H9 (cell line): Measurements from ENCODE around the gene CD7. TPM values are rescaled to one million over a fixed set of nuclear protein-coding genes. Genes with fewer than 3 reads are reported as not detected.

Experiments
- DNase-seq: peaks from one replicate; pipeline ENCODE4 v3.0.0-alpha.2; 2017
- H2AFZ ChIP-seq: one replicate; pipeline ENCODE4 v1.6.1; 2013; ENCODE audit warnings: mild to moderate bottlenecking, low read length, control low read depth, moderate library complexity
- H2AK5ac ChIP-seq: 2 replicates; pipeline ENCODE4 v1.6.1; 2013; ENCODE audit warnings: low read length, control low read depth, mixed read lengths; ENCODE audit not compliant: insufficient read length
- H2BK120ac ChIP-seq: one replicate; pipeline ENCODE4 v1.6.1; 2013; ENCODE audit warnings: low read depth, mild to moderate bottlenecking, low read length, control low read depth, inconsistent platforms; ENCODE audit not compliant: poor library complexity, severe bottlenecking
- H2BK12ac ChIP-seq: 2 replicates; pipeline ENCODE4 v1.6.1; 2013; ENCODE audit warnings: low read length, control low read depth, mixed read lengths, low read depth; ENCODE audit not compliant: insufficient read length
- H2BK15ac ChIP-seq: 2 replicates; pipeline ENCODE4 v1.6.1; 2013; ENCODE audit warnings: low read depth, low read length, control low read depth
- H2BK20ac ChIP-seq: one replicate; pipeline ENCODE4 v1.6.1; 2013; ENCODE audit warnings: low read depth, mild to moderate bottlenecking, low read length, control low read depth, inconsistent platforms; ENCODE audit not compliant: poor library complexity, severe bottlenecking
- H2BK5ac ChIP-seq: 2 replicates; pipeline ENCODE4 v1.6.1; 2013; ENCODE audit warnings: low read length, control low read depth, mixed read lengths; ENCODE audit not compliant: insufficient read length
- H3K14ac ChIP-seq: 2 replicates; pipeline ENCODE4 v1.6.1; 2013; ENCODE audit warnings: low read length, control low read depth; ENCODE audit not compliant: insufficient read depth
- H3K18ac ChIP-seq: 2 replicates; pipeline ENCODE4 v1.6.1; 2013; ENCODE audit warnings: low read depth, mild to moderate bottlenecking, mixed read lengths, low read length, control low read depth; ENCODE audit not compliant: insufficient read length
- H3K23ac ChIP-seq: 2 replicates; pipeline ENCODE4 v1.6.1; 2013; ENCODE audit warnings: low read length, control low read depth, mixed read lengths, low read depth; ENCODE audit not compliant: insufficient read length
- H3K23me2 ChIP-seq: 2 replicates; pipeline ENCODE4 v1.6.1; 2013; ENCODE audit warnings: low read depth, mild to moderate bottlenecking, mixed read lengths, low read length, control low read depth; ENCODE audit not compliant: insufficient read length, poor library complexity, severe bottlenecking
- H3K27ac ChIP-seq: 2 replicates; pipeline ENCODE4 v1.5.1; 2013; ENCODE audit warnings: low read length, control low read depth, mixed read lengths, low read depth; ENCODE audit not compliant: insufficient read length
- H3K27me3 ChIP-seq: 2 replicates; pipeline ENCODE4 v1.6.1; 2013; ENCODE audit warnings: low read length, control low read depth, inconsistent platforms; ENCODE audit not compliant: insufficient read depth
- H3K4ac ChIP-seq: 2 replicates; pipeline ENCODE4 v1.6.1; 2013; ENCODE audit warnings: low read depth, mild to moderate bottlenecking, control low read depth, inconsistent platforms, low read length, moderate library complexity
- H3K4me1 ChIP-seq: 2 replicates; pipeline ENCODE4 v1.6.1; 2013; ENCODE audit warnings: low read length, control low read depth, inconsistent platforms; ENCODE audit not compliant: insufficient read depth
- H3K4me2 ChIP-seq: 2 replicates; pipeline ENCODE4 v1.6.1; 2013; ENCODE audit warnings: low read length, control low read depth, mixed read lengths; ENCODE audit not compliant: insufficient read length, insufficient read depth
- H3K56ac ChIP-seq: 2 replicates; pipeline ENCODE4 v1.6.1; 2013; ENCODE audit warnings: low read depth, mild to moderate bottlenecking, mixed read lengths, low read length, control low read depth; ENCODE audit not compliant: insufficient read length
- H3K79me1 ChIP-seq: 2 replicates; pipeline ENCODE4 v1.6.1; 2013; ENCODE audit warnings: low read depth, mild to moderate bottlenecking, moderate library complexity, low read length, control low read depth, inconsistent platforms; ENCODE audit not compliant: insufficient read depth, poor library complexity, severe bottlenecking
- H3K79me2 ChIP-seq: 2 replicates; pipeline ENCODE4 v1.6.1; 2013; ENCODE audit warnings: low read length, control low read depth, inconsistent platforms; ENCODE audit not compliant: insufficient read depth
- H3K9ac ChIP-seq: 2 replicates; pipeline ENCODE4 v1.6.1; 2013; ENCODE audit warnings: low read length, control low read depth, mixed read lengths; ENCODE audit not compliant: insufficient read length; ENCODE audit errors: extremely low read depth
- H3K9me3 ChIP-seq: one replicate; pipeline ENCODE4 v1.6.1; 2013; ENCODE audit warnings: low read depth, low read length, inconsistent platforms; ENCODE audit not compliant: control insufficient read depth
- H3T11ph ChIP-seq: one replicate; pipeline ENCODE4 v1.6.1; 2013; ENCODE audit warnings: mild to moderate bottlenecking, low read length, control low read depth, inconsistent platforms
- H4K20me1 ChIP-seq: one replicate; pipeline ENCODE4 v1.6.1; 2013; ENCODE audit not compliant: control insufficient read depth, insufficient read length, insufficient read depth
- H4K5ac ChIP-seq: 2 replicates; pipeline ENCODE4 v1.6.1; 2013; ENCODE audit warnings: low read depth, mild to moderate bottlenecking, mixed read lengths, low read length, control low read depth; ENCODE audit not compliant: insufficient read length
- H4K8ac ChIP-seq: replicated peaks from 2 replicates; pipeline ENCODE4 v1.6.1; 2013; ENCODE audit warnings: low read length, control low read depth, mixed read lengths, low read depth; ENCODE audit not compliant: insufficient read length
- H4K91ac ChIP-seq: 2 replicates; pipeline ENCODE4 v1.6.1; 2013; ENCODE audit warnings: low read depth, mild to moderate bottlenecking, moderate library complexity, mixed read lengths, low read length, control low read depth; ENCODE audit not compliant: insufficient read length
- H3K27ac Mint-ChIP-seq, 3 experiments: 2 replicates in 2 of 3; 3 replicates in 1 of 3; pipeline ENCODE4 v1.8.0; 2020 to 2021; ENCODE audit warnings: mixed read lengths in 3 of 3, mild to moderate bottlenecking in 1 of 3, moderate library complexity in 1 of 3
- H3K27me3 Mint-ChIP-seq: 2 replicates; pipeline ENCODE4 v1.8.0; 2021; ENCODE audit warnings: low read depth, mild to moderate bottlenecking, moderate library complexity, mixed read lengths
- H3K36me3 Mint-ChIP-seq, 3 experiments: 2 replicates in 2 of 3; 3 replicates in 1 of 3; pipeline ENCODE4 v1.8.0; 2020 to 2021; ENCODE audit warnings: low read depth in 3 of 3, mixed read lengths in 3 of 3; ENCODE audit not compliant: insufficient read depth in 1 of 3
- H3K4me1 Mint-ChIP-seq, 2 experiments: 2 replicates each; pipeline ENCODE4 v1.8.0; 2020; ENCODE audit warnings: mixed read lengths in 2 of 2
- H3K4me3 Mint-ChIP-seq, 2 experiments: 2 replicates in 1 of 2; 3 replicates in 1 of 2; pipeline ENCODE4 v1.8.0; 2020 to 2021; ENCODE audit warnings: mild to moderate bottlenecking in 2 of 2, mixed read lengths in 2 of 2, moderate library complexity in 1 of 2
- H3K9me3 Mint-ChIP-seq, 2 experiments: 2 replicates in 1 of 2; 3 replicates in 1 of 2; pipeline ENCODE4 v1.8.0; 2020; ENCODE audit warnings: mild to moderate bottlenecking in 2 of 2, mixed read lengths in 2 of 2, moderate library complexity in 1 of 2
- WGBS: extraction: QIAGEN DNeasy Blood & Tissue Kit; methylation state at CpG from one replicate; pipeline ENCODE4 v1.1.7; 2013; ENCODE audit warnings: missing lambda C conversion rate, low lambda C conversion rate, mixed read lengths; ENCODE audit not compliant: insufficient read length; ENCODE audit errors: extremely low coverage; 5-methylcytosine and 5-hydroxymethylcytosine counted together
- total RNA-seq: library from RNA; stranded (reverse); gene quantifications from 2 replicates; pipeline ENCODE4 v1.2.1, GENCODE V29; 2021
- TF ChIP-seq, protein P1 (sequence below): fragments of 200-600 bp; sonication (generic); conservative IDR thresholded peaks from 3 replicates; pipeline ENCODE4 v1.8.0; 2021; ENCODE audit warnings: antibody characterized with exemption, mild to moderate bottlenecking

The CD7 gene
- total RNA-seq, 1 experiment from 2014 or later: 0.35 TPM

DNA sequence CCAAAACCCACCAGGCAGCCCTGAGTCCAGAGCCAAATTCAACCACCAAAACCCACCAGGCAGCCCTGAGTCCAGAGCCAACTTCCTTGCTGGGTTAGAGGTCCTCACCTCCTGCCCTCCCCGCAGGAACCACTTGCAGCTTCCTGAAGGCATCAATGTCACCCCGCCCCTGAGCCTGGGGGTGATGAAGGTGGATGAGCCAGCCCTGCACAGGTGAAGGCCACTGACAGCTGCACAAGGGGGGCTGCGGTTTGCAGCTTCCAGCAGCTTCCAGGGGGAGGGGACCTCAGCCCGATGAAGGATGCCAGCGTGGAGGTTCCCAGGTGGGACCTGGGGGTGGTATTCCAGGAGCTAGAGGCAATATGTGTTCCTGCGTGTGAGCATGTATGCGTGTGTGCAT is 36.3 kb downstream of the CD7 start:
- no peak overlapping the region for H2BK120ac ChIP-seq

More for the DNA sequence above, 36.3 kb downstream of the CD7 start:
- Histone ChIP-seq H2BK5ac (no peak overlapping the region), H3K56ac (no peak overlapping the region), H3K23me2 (no peaks in the 10 kb centered on the region), H3K14ac (no peak overlapping the region), H4K8ac (no peak overlapping the region), H4K91ac (no peak overlapping the region), H3K23ac (no peak overlapping the region), H3K9ac (no peak overlapping the region), H3K27me3 (no peaks in the 10 kb centered on the region), H2BK12ac (no peak overlapping the region), H3K27ac (no peak overlapping the region), H3K9me3 (no peaks in the 10 kb centered on the region), H2AFZ (no peak overlapping the region), H3K4me2 (no peak overlapping the region), H2BK20ac (no peak overlapping the region), H3T11ph (no peak overlapping the region), H4K5ac (no peak overlapping the region), H4K20me1 (peaks cover 4% of the 10 kb centered on the region), H2BK15ac (no peak overlapping the region), H3K79me1 (no peaks in the 10 kb centered on the region), H3K4me1 (peaks cover 3% of the 10 kb centered on the region; the same call in 1 of the 2 replicates), H3K4ac (no peak overlapping the region), H2AK5ac (no peak overlapping the region), H3K79me2 (no peaks in the 10 kb centered on the region), H3K18ac (no peak overlapping the region)
- no peak overlapping the region; a peak in 1 of 5 replicates for H3K4me3 Mint-ChIP-seq
- no peak for DNase-seq
- H3K36me3 Mint-ChIP-seq: no peaks in the 10 kb centered on the region
- no peak overlapping the region; a peak in 1 of 7 replicates for H3K27ac Mint-ChIP-seq
- H3K27me3 Mint-ChIP-seq: peaks cover 9% of the 10 kb centered on the region
- TF ChIP-seq, protein P1, sequence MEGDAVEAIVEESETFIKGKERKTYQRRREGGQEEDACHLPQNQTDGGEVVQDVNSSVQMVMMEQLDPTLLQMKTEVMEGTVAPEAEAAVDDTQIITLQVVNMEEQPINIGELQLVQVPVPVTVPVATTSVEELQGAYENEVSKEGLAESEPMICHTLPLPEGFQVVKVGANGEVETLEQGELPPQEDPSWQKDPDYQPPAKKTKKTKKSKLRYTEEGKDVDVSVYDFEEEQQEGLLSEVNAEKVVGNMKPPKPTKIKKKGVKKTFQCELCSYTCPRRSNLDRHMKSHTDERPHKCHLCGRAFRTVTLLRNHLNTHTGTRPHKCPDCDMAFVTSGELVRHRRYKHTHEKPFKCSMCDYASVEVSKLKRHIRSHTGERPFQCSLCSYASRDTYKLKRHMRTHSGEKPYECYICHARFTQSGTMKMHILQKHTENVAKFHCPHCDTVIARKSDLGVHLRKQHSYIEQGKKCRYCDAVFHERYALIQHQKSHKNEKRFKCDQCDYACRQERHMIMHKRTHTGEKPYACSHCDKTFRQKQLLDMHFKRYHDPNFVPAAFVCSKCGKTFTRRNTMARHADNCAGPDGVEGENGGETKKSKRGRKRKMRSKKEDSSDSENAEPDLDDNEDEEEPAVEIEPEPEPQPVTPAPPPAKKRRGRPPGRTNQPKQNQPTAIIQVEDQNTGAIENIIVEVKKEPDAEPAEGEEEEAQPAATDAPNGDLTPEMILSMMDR: no peak
- WGBS: no CpG with 5 or more reads among the region's 7 CpGs
- peaks cover 0 to 5% of the 10 kb centered on the region in 2 experiments; a peak in 3 of 5 replicates for H3K9me3 Mint-ChIP-seq
- peaks cover 23 to 42% of the 10 kb centered on the region in 2 experiments for H3K4me1 Mint-ChIP-seq
